Keratinocyte (primary cell): Measurements from ENCODE around the gene LPAR5. TPM values are rescaled to one million over a fixed set of nuclear protein-coding genes. Genes with fewer than 3 reads are reported as not detected.

Source experiments
- DNase-seq: peaks from one replicate; pipeline ENCODE4 v3.0.0-alpha.2; 2011; ENCODE audit warnings: low read depth, missing footprints, low spot score
- FAIRE-seq: peaks from 2 replicates; lab custom pipeline; 2011; peaks lifted over from hg19 to GRCh38; lab: Jason Lieb, UNC
- H2AFZ ChIP-seq: 2 replicates; pipeline ENCODE4 v1.6.0; 2012; ENCODE audit warnings: low read length, control low read depth, inconsistent platforms; ENCODE audit not compliant: control insufficient read depth
- H3K27ac ChIP-seq: 2 replicates; pipeline ENCODE4 v1.5.1; 2011; ENCODE audit warnings: low read length; ENCODE audit not compliant: control insufficient read depth, insufficient read depth
- H3K27me3 ChIP-seq: 3 replicates; pipeline ENCODE4 v1.6.0; 2011; ENCODE audit warnings: low read length; ENCODE audit not compliant: control insufficient read depth, insufficient read depth; ENCODE audit errors: extremely low read depth
- H3K36me3 ChIP-seq, 2 experiments: 2 replicates in 1 of 2; 3 replicates in 1 of 2; pipeline ENCODE4 v1.5.1; 2011; ENCODE audit warnings: low read length in 2 of 2, mild to moderate bottlenecking in 1 of 2; ENCODE audit not compliant: control insufficient read depth in 2 of 2, insufficient read depth in 2 of 2; ENCODE audit errors: extremely low read depth in 1 of 2
- H3K4me1 ChIP-seq: 3 replicates; pipeline ENCODE4 v1.5.1; 2011; ENCODE audit warnings: low read length; ENCODE audit not compliant: control insufficient read depth, insufficient read depth; ENCODE audit errors: extremely low read depth
- H3K4me2 ChIP-seq: 3 replicates; pipeline ENCODE4 v1.6.0; 2011; ENCODE audit warnings: low read depth, low read length; ENCODE audit not compliant: control insufficient read depth, insufficient read depth; ENCODE audit errors: extremely low read depth
- H3K4me3 ChIP-seq, 3 experiments: fragments of 200-600 bp in 1 of 3; sonication (generic) in 1 of 3; 2 replicates in 2 of 3; 3 replicates in 1 of 3; pipeline ENCODE4 v1.5.1; 2011 to 2016; ENCODE audit warnings: low read length in 3 of 3, mild to moderate bottlenecking in 3 of 3, control low read depth in 2 of 3, inconsistent platforms in 1 of 3, low read depth in 1 of 3, mixed read lengths in 1 of 3, mixed run types in 1 of 3, moderate library complexity in 1 of 3; ENCODE audit not compliant: control insufficient read depth in 2 of 3, insufficient read depth in 2 of 3; ENCODE audit errors: extremely low read depth in 1 of 3
- H3K79me2 ChIP-seq: 2 replicates; pipeline ENCODE4 v1.6.0; 2012; ENCODE audit warnings: low read length; ENCODE audit not compliant: control insufficient read depth, insufficient read depth
- H3K9ac ChIP-seq: 3 replicates; pipeline ENCODE4 v1.6.0; 2011; ENCODE audit warnings: low read length; ENCODE audit not compliant: control insufficient read depth, insufficient read depth; ENCODE audit errors: extremely low read depth
- H3K9me1 ChIP-seq: 3 replicates; pipeline ENCODE4 v1.6.0; 2011; ENCODE audit warnings: low read length; ENCODE audit not compliant: control insufficient read depth, insufficient read depth; ENCODE audit errors: extremely low read depth
- H3K9me3 ChIP-seq: 2 replicates; pipeline ENCODE4 v1.5.1; 2012; ENCODE audit warnings: low read depth, low read length; ENCODE audit not compliant: control insufficient read depth
- H4K20me1 ChIP-seq: 3 replicates; pipeline ENCODE4 v1.6.0; 2011; ENCODE audit warnings: low read length; ENCODE audit not compliant: control insufficient read depth, insufficient read depth; ENCODE audit errors: extremely low read depth
- CTCF ChIP-seq, 3 experiments: IDR thresholded peaks in 1 of 3; conservative IDR thresholded peaks in 1 of 3; optimal IDR thresholded peaks in 1 of 3; 2 replicates in 2 of 3; 3 replicates in 1 of 3; pipeline versions ENCODE3 to v1.5.1; 2011; ENCODE audit warnings: low read length in 3 of 3, mild to moderate bottlenecking in 3 of 3, moderate library complexity in 2 of 3, control low read depth in 1 of 3, inconsistent platforms in 1 of 3; ENCODE audit not compliant: insufficient read depth in 2 of 3; ENCODE audit errors: extremely low read depth in 1 of 3
- EZH2 ChIP-seq: IDR thresholded peaks from one replicate; pipeline ENCODE4 v1.6.1; 2012; ENCODE audit warnings: inconsistent platforms, mild to moderate bottlenecking, low read length, moderate library complexity
- dilution Hi-C: fragments of 300-500 bp; cut with MboI; formaldehyde crosslinking; loops from one replicate; pipeline ENCODE4 v1.7.0; 2020; ENCODE audit warnings: low sequenced_read_pairs; ENCODE audit not compliant: extremely low pct_ligation_motif_present
- polyA plus RNA-seq, 5 experiments: library from polyadenylated mRNA; depleted of rRNA in 3 of 5; stranded (reverse) in 3 of 5; stranded (forward) in 1 of 5; unstranded in 1 of 5; fragments of >200 nt; gene quantifications; 1 replicate in 1 of 5; 2 replicates in 3 of 5; 3 replicates in 1 of 5; pipeline versions ENCODE4 v1.2.1 to v1.2.3, GENCODE V29; 2011 to 2012; ENCODE audit warnings: missing spikeins in 2 of 5, low read depth in 1 of 5, low replicate concordance in 1 of 5

Gene LPAR5
- polyA plus RNA-seq, 1 donor (not counting 4 experiments of a cell fraction or from before 2014, with no cell fraction given): 8.3 TPM

- Histone ChIP-seq H3K4me3 (peak overlapping the region; percentile 78 to 84 (median 78)), H3K27me3 (no peaks in the 10 kb centered on the region), H3K27ac (peak overlapping the region; percentile 48), H2AFZ (peak overlapping the region; percentile 21), H3K4me2 (peak overlapping the region; percentile 97), H4K20me1 (no peaks in the 10 kb centered on the region), H3K79me2 (peaks cover 46% of the 10 kb centered on the region), H3K9me1 (peaks cover 3% of the 10 kb centered on the region), H3K9ac (peak overlapping the region; percentile 74), H3K9me3 (no peaks in the 10 kb centered on the region), H3K36me3 (peaks cover 16 to 23% of the 10 kb centered on the region in 2 experiments), H3K4me1 (peaks cover 33% of the 10 kb centered on the region)
- FAIRE-seq (peak; percentile 58), DNase-seq (no peak)
- peak in 1 of 3 experiments; percentile 11 for TF ChIP-seq CTCF (optimal IDR thresholded peaks at IDR 0.05 in 1 of 3, IDR thresholded peaks at IDR 0.05 in 1 of 3, conservative IDR thresholded peaks at IDR 0.05 in 1 of 3; ENCODE audit: extremely low read depth in 1 of 3, insufficient read depth in 2 of 3, low read length in 3 of 3)
- TF ChIP-seq EZH2: no peak
- dilution Hi-C loops: no loop called here
Measured at GRCh38 chr12:6605421-6606330, 30.1 kb downstream of the LPAR5 start.

DNA sequence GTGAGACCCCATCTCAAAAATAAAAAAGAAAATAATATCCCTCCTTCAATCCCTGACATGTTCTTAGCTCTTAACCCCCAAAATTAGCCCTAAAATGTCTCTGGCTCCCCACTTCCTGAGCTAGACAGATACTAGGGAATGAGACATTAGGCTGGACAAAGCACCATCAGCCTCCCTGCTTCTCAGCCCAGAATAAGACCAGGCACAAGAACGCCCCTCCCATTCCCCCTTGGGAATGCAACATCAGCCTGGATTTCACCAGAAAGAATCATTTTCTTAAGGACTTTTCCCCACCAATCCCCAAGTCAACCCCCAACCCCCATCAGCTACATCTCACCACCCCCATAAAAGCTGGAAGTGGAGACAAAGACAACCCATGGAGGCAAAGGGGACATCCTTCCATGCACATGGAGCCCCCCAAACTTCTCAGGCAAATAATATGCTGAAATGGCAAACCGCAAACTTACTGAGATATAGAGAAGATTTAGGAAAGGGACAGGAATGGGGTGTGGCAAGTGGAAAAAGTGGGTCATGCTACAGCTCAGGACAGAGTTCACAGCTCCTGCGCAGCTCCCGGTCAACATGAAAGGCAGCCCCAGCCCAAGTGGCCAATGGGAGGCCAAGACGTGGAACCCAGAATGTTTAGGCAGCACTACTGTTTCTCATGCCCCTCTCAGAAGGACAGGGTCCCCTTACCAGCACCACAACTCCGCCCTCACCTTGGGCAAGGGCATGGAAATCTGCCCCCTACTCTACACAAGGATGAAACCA is 31.3 kb downstream of the LPAR5 start:
- Histone ChIP-seq H3K36me3 (peaks cover 27 to 32% of the 10 kb centered on the region in 2 experiments), H3K4me2 (peak overlapping the region; percentile 97), H3K79me2 (peaks cover 50% of the 10 kb centered on the region), H4K20me1 (no peaks in the 10 kb centered on the region), H3K4me3 (peak overlapping the region; percentile 78 to 84 (median 78)), H3K9me1 (peaks cover 3% of the 10 kb centered on the region), H3K9ac (no peak overlapping the region), H3K4me1 (peaks cover 33% of the 10 kb centered on the region), H2AFZ (no peak overlapping the region), H3K9me3 (no peaks in the 10 kb centered on the region), H3K27ac (no peak overlapping the region), H3K27me3 (no peaks in the 10 kb centered on the region)
- dilution Hi-C loops: no loop called here
- FAIRE-seq: no peak
- no peak for DNase-seq
- no peak for TF ChIP-seq EZH2
- TF ChIP-seq CTCF (optimal IDR thresholded peaks at IDR 0.05 in 1 of 3, IDR thresholded peaks at IDR 0.05 in 1 of 3, conservative IDR thresholded peaks at IDR 0.05 in 1 of 3; ENCODE audit: extremely low read depth in 1 of 3, insufficient read depth in 2 of 3, low read length in 3 of 3): no peak
